Loucy (cell line): ENCODE measurements around the gene LRG1.
"Not testable (repeated sequence)": the region's sequence is repeated elsewhere in the genome, so short reads cannot be mapped to it uniquely, and the experiment has no call there.

ENCODE experiments used
- CTCF ChIP-seq: fragments of 200-600 bp; sonication (generic); conservative IDR thresholded peaks from 2 replicates; pipeline ENCODE4 v1.5.1; 2014; ENCODE audit warnings: mild to moderate bottlenecking, antibody characterized with exemption, low read length
- EZH2phosphoT487 ChIP-seq: fragments of 200-600 bp; IDR thresholded peaks from 2 replicates; pipeline ENCODE4 v1.6.1; 2018; ENCODE audit warnings: antibody characterized with exemption, mild to moderate bottlenecking, moderate library complexity, borderline replicate concordance

- TF ChIP-seq CTCF, EZH2phosphoT487: not testable (repeated sequence)
Observed at GRCh38 chr19:4562085-4562484, 22.2 kb upstream of the LRG1 start.
